Heart left ventricle (tissue), 13 donors: ENCODE measurements around the gene HSPB7.

Experiments used
- CTCF ChIP-seq, 12 donors: fragments of 200-600 bp; sonication (generic) in 4 of 12; IDR thresholded peaks; one replicate each; pipeline versions ENCODE4 v1.5.0 to v1.8.0; 2018 to 2022; ENCODE audit warnings: antibody characterized with exemption in 12 of 12, mild to moderate bottlenecking in 5 of 12
- POLR2A ChIP-seq, 2 donors: fragments of 450-650 bp; IDR thresholded peaks; one replicate each; pipeline ENCODE4 v1.6.1; 2017; ENCODE audit warnings: antibody characterized with exemption in 2 of 2, mild to moderate bottlenecking in 2 of 2, moderate library complexity in 2 of 2
- donor health status: ischemic (EF 13 %, LVEDD 7.1; RV severe dilation, severe dysfunction).
- donor health status: DM: no; HTN: yes; CAD: no.
- donor health status: DM: no; HTN: no; CAD: no.
- donor health status: ischemic (EF 25% LVEDD 6.9; RV normal size, moderate dysfunction).
- donor health status: ischemic (EF 25% LVEDD 5.7; RV mildly dilated, moderate dysfunction).
- donor health status: ischemic (EF 35%, LVEDD 5.7; RV mildly dilated, moderate dysfunction).
- donor health status: nonischemic (EF 11% LVEDD 7.7; RV severe dilation, severe dysfunction).
- donor health status: DM: yes; HTN: yes; CAD: no.
- donor health status: PGD.
- donor health status: ischemic (EF 29% LVEDD 5.4; RV normal size, mild dysfunction).
- donor health status: nonischemic (EF 23%, LVEDD 6.1; RV moderate dilation, normal function).

DNA sequence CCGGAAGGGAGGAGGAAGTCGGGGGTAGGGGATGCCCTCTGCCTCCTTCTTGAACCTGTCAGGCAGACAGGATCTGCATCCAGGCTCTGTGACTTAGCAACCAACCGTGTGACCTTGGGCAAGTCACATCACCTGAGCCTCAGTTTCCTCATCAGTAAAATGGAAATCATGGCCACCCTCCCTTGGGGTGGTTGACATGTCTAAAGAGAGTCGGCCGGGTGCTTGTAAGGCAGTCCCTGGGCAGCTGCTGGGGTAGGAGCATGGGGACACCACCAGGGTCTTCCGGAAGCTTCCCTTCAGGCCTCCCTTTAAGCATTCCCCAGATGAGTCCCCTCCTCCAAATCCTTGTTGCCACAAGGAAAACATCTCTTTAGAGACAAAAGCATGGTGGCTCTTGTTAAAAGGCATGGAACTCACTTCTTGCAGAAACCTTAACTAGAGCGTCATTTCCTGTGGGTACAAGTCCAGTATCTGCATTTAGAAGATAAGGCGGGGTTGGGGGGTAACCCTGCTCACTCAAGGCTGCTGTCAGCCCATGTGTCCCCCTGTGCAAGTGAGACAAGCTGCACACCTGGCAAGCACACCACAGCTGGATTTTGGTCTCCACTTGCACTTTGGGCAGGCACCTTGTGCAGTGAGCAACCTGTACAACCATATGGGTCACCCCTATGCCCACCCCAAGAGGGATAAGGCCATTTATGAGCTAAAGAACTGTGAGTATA lies 36.1 kb upstream of the HSPB7 start:
- no peak for TF ChIP-seq CTCF (IDR thresholded peaks at IDR 0.05)
- TF ChIP-seq POLR2A (IDR thresholded peaks at IDR 0.05) = no peak
